CD4-positive, alpha-beta memory T cell (primary cell): Measurements from ENCODE around the gene PRSS57. TPM values are rescaled to one million over a fixed set of nuclear protein-coding genes. Genes with fewer than 3 reads are reported as not detected.

ENCODE experiments used
- CTCF ChIA-PET: fragments of 350-600 bp; sonication (Branson Sonifier 250); formaldehyde crosslinking; loops from one replicate; lab custom pipeline; 2021; ENCODE audit warnings: inconsistent platforms; ENCODE audit not compliant: partially characterized antibody; lab: Charles Lee
- POLR2A ChIA-PET: fragments of 350-600 bp; sonication (Branson Sonifier 250); formaldehyde crosslinking; loops from one replicate; lab custom pipeline; 2021; ENCODE audit not compliant: partially characterized antibody; lab: Charles Lee
- DNase-seq, 5 donors: peaks; one replicate each; pipeline versions ENCODE4 v3.0.0 to v3.0.0-alpha.2; 2020 to 2022; ENCODE audit warnings: mixed read lengths in 1 of 5
- H3K27ac ChIP-seq: one replicate; pipeline ENCODE4 v1.7.0; 2013; ENCODE audit warnings: low read depth, low read length
- H3K27me3 ChIP-seq: 2 replicates; pipeline ENCODE4 v1.7.0; 2013; ENCODE audit warnings: mild to moderate bottlenecking, low read length, moderate library complexity; ENCODE audit not compliant: insufficient read depth
- H3K36me3 ChIP-seq: 2 replicates; pipeline ENCODE4 v1.7.0; 2013; ENCODE audit warnings: mild to moderate bottlenecking, low read length, moderate library complexity; ENCODE audit not compliant: insufficient read depth
- H3K4me1 ChIP-seq: 2 replicates; pipeline ENCODE4 v1.7.0; 2013; ENCODE audit warnings: mild to moderate bottlenecking, low read length, moderate library complexity; ENCODE audit not compliant: insufficient read depth
- H3K4me3 ChIP-seq, 2 donors: one replicate each; pipeline ENCODE4 v1.7.0; 2013; ENCODE audit warnings: low read length in 2 of 2, mild to moderate bottlenecking in 1 of 2
- H3K9me3 ChIP-seq, 2 donors: one replicate each; pipeline ENCODE4 v1.7.0; 2013; ENCODE audit warnings: low read length in 2 of 2, control low read depth in 1 of 2; ENCODE audit not compliant: control insufficient read depth in 1 of 2
- H3K27ac Mint-ChIP-seq, 7 donors: one replicate each; pipeline ENCODE4 v1.8.0; 2020 to 2021; ENCODE audit warnings: mixed read lengths in 7 of 7, mild to moderate bottlenecking in 6 of 7, inconsistent platforms in 3 of 7, moderate library complexity in 3 of 7
- H3K27me3 Mint-ChIP-seq, 2 donors: one replicate each; pipeline ENCODE4 v1.8.0; 2020 to 2021; ENCODE audit warnings: mixed read lengths in 2 of 2
- H3K36me3 Mint-ChIP-seq, 2 donors: one replicate each; pipeline ENCODE4 v1.8.0; 2020 to 2021; ENCODE audit warnings: mixed read lengths in 2 of 2, inconsistent platforms in 1 of 2, mild to moderate bottlenecking in 1 of 2
- H3K4me1 Mint-ChIP-seq, 4 donors: one replicate each; pipeline ENCODE4 v1.8.0; 2020 to 2021; ENCODE audit warnings: mixed read lengths in 4 of 4, mild to moderate bottlenecking in 1 of 4
- H3K4me3 Mint-ChIP-seq, 8 donors: one replicate each; pipeline ENCODE4 v1.8.0; 2020 to 2021; ENCODE audit warnings: mixed read lengths in 8 of 8, mild to moderate bottlenecking in 7 of 8, moderate library complexity in 6 of 8, inconsistent platforms in 3 of 8
- H3K9me3 Mint-ChIP-seq, 8 donors: one replicate each; pipeline ENCODE4 v1.8.0; 2020 to 2021; ENCODE audit warnings: mixed read lengths in 8 of 8, mild to moderate bottlenecking in 5 of 8, inconsistent platforms in 3 of 8, moderate library complexity in 1 of 8
- intact Hi-C: fragments of 100-400 bp; cut with micrococcal nuclease; formaldehyde crosslinking; loops from one replicate; pipeline ENCODE4 v1.15.1; 2023
- polyA plus RNA-seq, 2 donors: library from polyadenylated mRNA; unstranded; fragments of 300-500 nt; fragmentation: Illumina TruSeq; gene quantifications; one replicate each; pipeline ENCODE4 v1.2.3, GENCODE V29; 2021
- total RNA-seq, 2 experiments: library from RNA; stranded (reverse); gene quantifications; one replicate each; pipeline ENCODE4 v1.2.3, GENCODE V29; 2021

Gene PRSS57
- total and polyA plus RNA-seq, 4 experiments from 2014 or later, result not detected

DNA sequence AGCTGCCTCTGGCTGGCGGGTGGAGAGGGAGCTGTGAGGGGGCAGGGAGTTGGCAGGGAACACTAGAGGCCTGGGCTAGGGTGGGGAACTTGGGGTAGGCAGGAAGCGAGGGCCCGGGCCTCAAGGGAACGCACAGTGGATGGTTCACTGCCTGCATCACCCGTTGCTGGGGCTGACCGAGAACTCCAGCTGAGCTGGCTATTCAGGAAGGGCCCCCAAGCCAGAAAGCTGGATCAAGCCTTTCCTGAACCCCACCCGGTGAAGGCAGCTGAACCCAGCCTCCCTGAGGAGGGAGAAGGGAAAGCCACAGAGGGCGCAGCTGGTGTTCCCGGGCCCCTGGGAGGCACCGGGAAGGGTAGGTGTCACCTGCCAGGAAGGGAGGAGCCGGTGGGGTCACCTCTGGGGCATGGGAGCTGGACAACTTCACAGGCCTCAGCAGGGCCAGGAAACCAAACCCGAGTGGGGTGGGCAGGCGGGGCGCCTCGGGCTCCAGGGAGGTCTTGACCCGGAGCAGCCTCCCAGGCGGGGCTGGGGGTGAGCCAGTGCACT, 27.4 kb upstream of the PRSS57 start:
- POLR2A ChIA-PET, result no interaction called here
- Mint-ChIP-seq H3K36me3 (no peaks in the 10 kb centered on the region), H3K4me1 (no peaks in the 10 kb centered on the region), H3K9me3 (no peaks in the 10 kb centered on the region), H3K27me3 (peaks cover 9 to 16% of the 10 kb centered on the region in 2 donors), H3K27ac (no peak overlapping the region), H3K4me3 (no peak overlapping the region)
- DNase-seq, result no peak
- H3K27ac ChIP-seq, result no peak overlapping the region
- intact Hi-C loops, result no loop called here
- CTCF ChIA-PET, result no interaction called here
- H3K4me3 ChIP-seq, result no peak overlapping the region
- no peaks in the 10 kb centered on the region for H3K36me3 ChIP-seq
- H3K9me3 ChIP-seq, result no peaks in the 10 kb centered on the region
- no peaks in the 10 kb centered on the region for H3K27me3 ChIP-seq
- no peaks in the 10 kb centered on the region for H3K4me1 ChIP-seq

DNA sequence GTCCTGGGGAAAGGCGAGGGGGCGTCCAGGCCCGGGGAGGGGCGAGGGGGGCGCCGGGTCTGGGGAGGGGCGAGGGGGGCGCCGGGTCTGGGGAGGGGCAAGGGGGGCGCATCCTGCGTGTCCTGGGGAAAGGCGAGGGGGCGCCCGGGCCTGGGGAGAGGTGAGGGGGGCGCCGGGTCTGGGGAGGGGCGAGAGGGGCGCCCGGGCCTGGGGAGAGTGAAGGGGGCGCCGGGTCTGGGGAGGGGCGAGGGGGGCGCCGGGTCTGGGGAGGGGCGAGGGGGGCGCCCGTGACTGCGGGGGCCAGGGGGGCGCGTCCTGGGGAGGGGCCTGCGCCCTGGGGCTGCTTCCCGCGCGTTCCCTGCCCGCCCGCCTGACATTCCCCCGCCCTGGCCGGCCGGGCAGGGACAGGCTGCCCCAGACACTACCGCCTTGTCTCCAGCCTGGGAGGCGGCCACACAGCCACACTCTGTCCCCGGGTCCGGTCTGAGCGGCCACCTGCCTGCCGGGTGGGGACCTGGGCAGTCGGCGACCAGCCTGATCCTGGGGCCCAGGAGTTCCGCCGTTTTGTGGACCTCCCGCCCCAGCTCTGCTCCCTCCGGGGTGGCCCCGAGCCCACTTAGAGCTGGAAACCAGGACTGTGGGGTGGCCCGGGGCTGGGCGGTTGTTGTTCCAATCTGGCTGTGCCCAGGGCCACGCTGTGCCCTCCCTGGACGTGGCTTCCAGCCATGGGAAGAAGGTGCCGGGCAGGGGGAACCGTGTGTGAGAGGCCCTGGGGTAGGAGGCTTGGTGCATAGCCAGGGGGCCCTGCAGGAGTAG, 25.3 kb upstream of the PRSS57 start:
- ChIA-PET CTCF (no interaction called here), POLR2A (no interaction called here)
- H3K4me3 ChIP-seq, result no peak overlapping the region
- Mint-ChIP-seq H3K9me3 (peaks cover 0 to 5% (median 3%) of the 10 kb centered on the region in 8 donors), H3K27ac (no peak overlapping the region), H3K4me1 (no peaks in the 10 kb centered on the region), H3K27me3 (peaks cover 14 to 20% of the 10 kb centered on the region in 2 donors), H3K4me3 (no peak overlapping the region), H3K36me3 (no peaks in the 10 kb centered on the region)
- H3K27ac ChIP-seq, result no peak overlapping the region
- H3K36me3 ChIP-seq, result no peaks in the 10 kb centered on the region
- DNase-seq, result no peak
- no peaks in the 10 kb centered on the region for H3K27me3 ChIP-seq
- H3K9me3 ChIP-seq, result no peaks in the 10 kb centered on the region
- intact Hi-C loops, result no loop called here
- H3K4me1 ChIP-seq, result no peaks in the 10 kb centered on the region

DNA sequence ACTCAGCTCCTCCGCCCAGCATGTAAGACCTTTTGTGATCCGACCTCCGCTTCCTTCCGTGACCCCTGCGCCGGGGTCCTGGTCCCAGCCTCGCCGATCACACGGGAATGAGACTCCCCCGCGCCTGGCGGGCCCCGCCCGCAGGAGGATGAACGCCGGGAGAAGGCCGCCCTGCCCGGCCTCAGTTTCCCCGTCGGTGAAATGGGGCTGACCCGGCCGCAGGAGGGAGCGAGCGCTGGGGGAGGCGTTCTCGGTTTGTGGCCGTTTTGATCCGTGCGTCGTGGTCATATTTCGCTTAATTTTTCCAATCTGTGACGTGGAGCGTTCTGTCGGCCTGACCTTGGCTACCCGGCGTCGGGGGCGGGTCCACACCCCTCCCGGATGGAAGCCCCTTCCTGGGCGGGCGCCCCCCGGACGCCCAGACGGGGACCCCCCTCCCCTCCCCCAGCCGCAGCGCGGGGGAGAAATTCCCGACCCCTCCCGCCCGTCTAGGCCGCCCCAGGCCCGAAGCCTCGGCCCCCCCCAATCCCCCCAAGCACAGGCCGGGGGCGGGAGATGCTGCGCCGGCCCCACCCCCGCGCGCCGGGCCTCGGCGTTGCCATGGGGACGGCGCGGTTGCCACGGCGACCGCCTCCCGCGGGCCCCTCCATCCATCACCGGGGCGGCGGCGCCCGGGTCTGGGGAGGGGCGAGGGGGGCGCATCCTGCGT, 24.5 kb upstream of the PRSS57 start:
- Mint-ChIP-seq H3K36me3 (no peaks in the 10 kb centered on the region), H3K27ac (no peak overlapping the region), H3K9me3 (peaks cover 0 to 11% (median 7%) of the 10 kb centered on the region in 8 donors), H3K4me1 (no peaks in the 10 kb centered on the region), H3K4me3 (no peak overlapping the region), H3K27me3 (peaks cover 17 to 24% of the 10 kb centered on the region in 2 donors)
- Histone ChIP-seq H3K4me1 (no peaks in the 10 kb centered on the region), H3K4me3 (no peak overlapping the region), H3K9me3 (no peaks in the 10 kb centered on the region), H3K36me3 (no peaks in the 10 kb centered on the region), H3K27me3 (no peaks in the 10 kb centered on the region), H3K27ac (no peak overlapping the region)
- ChIA-PET POLR2A (no interaction called here), CTCF (no interaction called here)
- DNase-seq, result no peak
- intact Hi-C loops, result no loop called here

DNA sequence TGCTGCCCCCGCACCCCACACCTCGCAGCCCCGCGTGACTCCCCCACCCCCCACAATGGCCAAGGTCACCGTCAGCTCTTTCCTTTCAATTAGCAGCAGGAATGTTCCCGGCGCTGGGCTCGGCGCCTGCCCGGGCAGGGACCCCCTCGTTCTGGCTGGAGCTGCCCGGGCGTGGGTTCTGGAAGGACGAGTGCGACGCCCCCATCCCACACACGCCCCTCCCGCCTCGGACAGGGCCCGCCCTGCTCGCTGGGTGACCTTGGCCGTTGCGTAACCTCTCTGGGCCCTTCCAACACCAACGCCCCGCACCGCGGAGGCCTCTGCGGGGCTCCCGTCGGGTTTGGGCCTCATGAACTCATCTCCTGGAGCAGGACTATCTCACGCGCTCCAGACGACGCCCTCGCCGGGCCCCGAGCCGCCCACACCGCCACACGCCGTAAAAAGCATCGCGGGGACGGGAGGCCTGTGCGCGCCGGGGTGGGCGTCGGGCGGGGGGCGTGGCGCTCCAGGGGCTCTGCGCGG, 23.8 kb upstream of the PRSS57 start:
- CTCF ChIA-PET, result no interaction called here
- Histone ChIP-seq H3K27ac (no peak overlapping the region), H3K9me3 (no peaks in the 10 kb centered on the region), H3K27me3 (no peaks in the 10 kb centered on the region), H3K36me3 (no peaks in the 10 kb centered on the region), H3K4me1 (no peaks in the 10 kb centered on the region), H3K4me3 (no peak overlapping the region)
- Mint-ChIP-seq H3K9me3 (peaks cover 0 to 11% (median 7%) of the 10 kb centered on the region in 8 donors), H3K27ac (no peak overlapping the region), H3K27me3 (peaks cover 17 to 23% of the 10 kb centered on the region in 2 donors), H3K4me3 (no peak overlapping the region), H3K4me1 (no peaks in the 10 kb centered on the region), H3K36me3 (no peaks in the 10 kb centered on the region)
- POLR2A ChIA-PET, result no interaction called here
- intact Hi-C loops, result no loop called here
- no peak for DNase-seq

DNA sequence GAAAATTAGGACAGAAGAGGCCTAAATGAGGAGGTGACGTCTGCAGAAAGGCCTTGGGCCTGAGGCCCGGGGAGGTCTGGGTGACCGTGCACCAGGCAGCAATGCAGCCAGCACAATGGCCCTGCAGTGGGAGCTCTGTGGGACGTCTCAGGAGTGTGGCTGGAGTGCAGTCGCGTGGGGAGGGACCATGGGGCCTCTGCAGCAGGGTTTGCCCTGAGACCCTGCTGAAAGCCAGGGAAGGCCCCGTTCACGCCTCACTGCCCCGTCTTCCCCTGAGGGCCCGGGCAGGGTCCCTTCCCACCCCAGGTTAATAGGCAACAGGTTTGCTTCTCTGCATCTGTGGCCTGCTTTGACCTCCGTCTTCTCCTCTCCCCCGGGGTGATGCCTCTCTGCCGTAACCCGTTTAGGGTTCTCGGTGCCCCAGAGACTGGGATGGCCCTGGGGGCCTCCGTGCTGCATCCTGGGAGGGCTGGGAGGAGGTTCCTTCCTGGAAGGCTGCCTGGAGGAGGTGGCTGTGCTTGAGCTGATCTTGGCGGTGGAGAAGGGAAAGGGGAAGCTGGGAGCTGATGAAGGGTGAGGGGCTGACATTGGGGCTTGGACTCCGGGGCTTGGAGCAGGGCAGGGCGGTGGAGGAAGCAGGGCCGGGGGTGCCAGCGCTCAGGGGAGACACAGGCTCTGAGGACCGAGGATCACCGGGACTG, 23.1 kb upstream of the PRSS57 start:
- CTCF ChIA-PET, result interaction anchor here (0.6 kb wide), 1 partner anchor 1009 kb away, joined by 3 read pairs; no protein-coding TSS in a partner anchor

DNA sequence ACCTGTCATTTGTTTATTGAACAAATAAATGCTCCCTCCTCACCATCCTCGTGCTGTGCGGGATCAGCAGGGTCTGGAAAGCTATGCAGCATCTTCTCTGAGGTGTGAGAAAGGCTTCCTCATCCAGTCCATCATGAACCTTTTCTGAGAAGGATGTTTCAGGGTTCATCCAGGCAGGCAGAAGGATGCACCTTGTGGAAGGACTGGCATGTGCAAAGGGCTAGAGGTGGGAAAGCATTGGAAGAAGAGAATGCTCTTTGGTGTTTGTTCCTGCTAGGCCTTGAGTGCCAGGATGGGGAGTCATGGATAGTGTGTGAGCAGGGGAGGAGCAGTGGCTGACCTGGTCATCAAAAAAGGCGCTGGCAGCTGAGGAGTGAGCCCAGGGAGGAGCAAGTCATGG, 20.1 kb upstream of the PRSS57 start:
- Histone ChIP-seq H3K27me3 (no peaks in the 10 kb centered on the region), H3K9me3 (no peaks in the 10 kb centered on the region), H3K4me3 (no peak overlapping the region), H3K4me1 (no peaks in the 10 kb centered on the region), H3K27ac (no peak overlapping the region), H3K36me3 (no peaks in the 10 kb centered on the region)
- intact Hi-C loops, result no loop called here
- Mint-ChIP-seq H3K4me1 (no peaks in the 10 kb centered on the region), H3K27ac (peak overlapping the region in 2 of 7 donors; percentile 38 to 53), H3K9me3 (peaks cover 0 to 11% (median 7%) of the 10 kb centered on the region in 8 donors), H3K27me3 (peaks cover 21 to 24% of the 10 kb centered on the region in 2 donors), H3K4me3 (no peak overlapping the region), H3K36me3 (no peaks in the 10 kb centered on the region)
- CTCF ChIA-PET, result no interaction called here
- POLR2A ChIA-PET, result no interaction called here
- no peak for DNase-seq

More for the DNA sequence above, 23.1 kb upstream of the PRSS57 start:
- Mint-ChIP-seq H3K9me3 (peaks cover 0 to 11% (median 7%) of the 10 kb centered on the region in 8 donors), H3K4me1 (no peaks in the 10 kb centered on the region), H3K36me3 (no peaks in the 10 kb centered on the region), H3K27me3 (peaks cover 15 to 21% of the 10 kb centered on the region in 2 donors), H3K4me3 (no peak overlapping the region), H3K27ac (no peak overlapping the region)
- no peaks in the 10 kb centered on the region for H3K27me3 ChIP-seq
- POLR2A ChIA-PET, result no interaction called here
- no peaks in the 10 kb centered on the region for H3K36me3 ChIP-seq
- intact Hi-C loops, result no loop called here
- H3K4me3 ChIP-seq, result no peak overlapping the region
- no peak overlapping the region for H3K27ac ChIP-seq
- H3K9me3 ChIP-seq, result no peaks in the 10 kb centered on the region
- DNase-seq, result no peak
- H3K4me1 ChIP-seq, result no peaks in the 10 kb centered on the region
